ENCODE results near the gene ZFR2. TPM values are rescaled to one million over a fixed set of nuclear protein-coding genes. Genes with fewer than 3 reads are reported as not detected.
"Not testable (repeated sequence)": the region's sequence is repeated elsewhere in the genome, so short reads cannot be mapped to it uniquely, and the experiment has no call there.

ZFR2 gene
- total RNA-seq, 1 donor from 2014 or later = not detected

GRCh38 chr19:3904233-3904632 is 35.4 kb upstream of the ZFR2 start:
- no peak overlapping the region for H3K4me3 ChIP-seq (ENCODE audit: low read depth, low read length)
- DNase-seq (ENCODE audit: low read depth) = no peak
- TF ChIP-seq, protein P1, sequence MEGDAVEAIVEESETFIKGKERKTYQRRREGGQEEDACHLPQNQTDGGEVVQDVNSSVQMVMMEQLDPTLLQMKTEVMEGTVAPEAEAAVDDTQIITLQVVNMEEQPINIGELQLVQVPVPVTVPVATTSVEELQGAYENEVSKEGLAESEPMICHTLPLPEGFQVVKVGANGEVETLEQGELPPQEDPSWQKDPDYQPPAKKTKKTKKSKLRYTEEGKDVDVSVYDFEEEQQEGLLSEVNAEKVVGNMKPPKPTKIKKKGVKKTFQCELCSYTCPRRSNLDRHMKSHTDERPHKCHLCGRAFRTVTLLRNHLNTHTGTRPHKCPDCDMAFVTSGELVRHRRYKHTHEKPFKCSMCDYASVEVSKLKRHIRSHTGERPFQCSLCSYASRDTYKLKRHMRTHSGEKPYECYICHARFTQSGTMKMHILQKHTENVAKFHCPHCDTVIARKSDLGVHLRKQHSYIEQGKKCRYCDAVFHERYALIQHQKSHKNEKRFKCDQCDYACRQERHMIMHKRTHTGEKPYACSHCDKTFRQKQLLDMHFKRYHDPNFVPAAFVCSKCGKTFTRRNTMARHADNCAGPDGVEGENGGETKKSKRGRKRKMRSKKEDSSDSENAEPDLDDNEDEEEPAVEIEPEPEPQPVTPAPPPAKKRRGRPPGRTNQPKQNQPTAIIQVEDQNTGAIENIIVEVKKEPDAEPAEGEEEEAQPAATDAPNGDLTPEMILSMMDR (conservative IDR thresholded peaks at IDR 0.05; ENCODE audit: low read depth, low read length) = no peak

DNA sequence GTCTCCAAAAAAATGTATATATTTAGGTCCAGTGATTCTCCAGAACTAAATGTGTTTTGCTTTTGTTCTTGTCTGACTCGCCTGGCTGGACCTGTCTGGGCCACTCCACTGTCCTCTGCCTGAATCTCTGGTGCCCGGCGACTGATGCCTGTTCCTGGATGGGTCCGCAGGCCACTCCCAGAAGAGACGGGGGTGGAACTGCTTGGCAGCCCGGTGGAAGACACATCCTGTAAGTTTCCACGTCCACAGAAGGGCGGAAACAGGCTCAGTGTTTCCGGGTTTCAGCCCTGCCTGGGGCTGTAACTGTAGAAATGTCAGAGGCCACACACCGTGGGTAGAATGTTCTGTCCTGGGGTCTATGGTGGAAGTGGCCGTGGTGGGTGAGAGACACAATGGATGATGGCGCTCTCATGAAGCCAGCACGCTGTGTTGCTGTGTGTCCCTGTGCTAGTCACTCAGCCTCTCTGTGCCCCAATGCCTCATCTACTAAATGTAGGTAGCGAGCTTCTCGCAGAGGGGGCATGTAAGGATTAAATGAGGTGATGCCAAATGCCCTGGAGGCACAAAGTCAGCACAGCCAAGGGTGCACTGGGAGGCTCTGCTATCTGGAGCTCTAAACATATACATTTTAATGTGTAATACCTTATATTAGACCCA is 33.6 kb upstream of the ZFR2 start:
- no peak for DNase-seq (ENCODE audit: low read depth)
- H3K4me3 ChIP-seq (ENCODE audit: low read depth, low read length) = no peak overlapping the region
- TF ChIP-seq, protein P1 (conservative IDR thresholded peaks at IDR 0.05; ENCODE audit: low read depth, low read length) = no peak

- no peak overlapping the region for H3K4me3 ChIP-seq (ENCODE audit: low read depth, low read length)
- TF ChIP-seq, protein P1 (conservative IDR thresholded peaks at IDR 0.05; ENCODE audit: low read depth, low read length) = no peak
- DNase-seq (ENCODE audit: low read depth) = no peak
These were observed 30.9 kb upstream of the ZFR2 start for GRCh38 chr19:3899531-3900294.

GRCh38 chr19:3898426-3898825 is 29.6 kb upstream of the ZFR2 start:
- H3K4me3 ChIP-seq (ENCODE audit: low read depth, low read length) = no peak overlapping the region
- TF ChIP-seq, protein P1 (conservative IDR thresholded peaks at IDR 0.05; ENCODE audit: low read depth, low read length) = no peak
- DNase-seq (ENCODE audit: low read depth) = no peak

DNA sequence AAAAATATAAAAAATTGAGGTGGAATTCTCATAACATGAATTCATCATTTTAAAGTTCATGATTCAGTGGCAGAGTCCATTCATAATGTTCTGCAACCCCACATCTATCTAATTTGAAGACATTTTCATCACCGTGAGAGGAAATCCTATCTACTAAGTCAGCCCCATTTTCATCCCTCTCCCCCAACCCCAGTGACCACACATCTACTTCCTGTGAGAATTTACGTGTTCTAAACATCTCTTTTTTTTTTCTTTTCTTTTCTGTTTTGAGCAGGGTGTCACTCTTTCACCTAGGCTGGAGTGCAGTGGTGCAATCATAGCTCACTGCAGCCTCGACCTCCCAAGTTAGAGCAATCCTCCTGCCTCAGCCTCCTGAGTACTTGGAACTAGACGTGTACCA is 29.1 kb upstream of the ZFR2 start:
- no peak overlapping the region for H3K4me3 ChIP-seq (ENCODE audit: low read depth, low read length)
- no peak for DNase-seq (ENCODE audit: low read depth)
- TF ChIP-seq, protein P1 (conservative IDR thresholded peaks at IDR 0.05; ENCODE audit: low read depth, low read length) = no peak

GRCh38 chr19:3895788-3896187 is 26.9 kb upstream of the ZFR2 start:
- no peak overlapping the region for H3K4me3 ChIP-seq (ENCODE audit: low read depth, low read length)
- TF ChIP-seq, protein P1 (conservative IDR thresholded peaks at IDR 0.05; ENCODE audit: low read depth, low read length) = no peak
- DNase-seq (ENCODE audit: low read depth) = no peak

DNA sequence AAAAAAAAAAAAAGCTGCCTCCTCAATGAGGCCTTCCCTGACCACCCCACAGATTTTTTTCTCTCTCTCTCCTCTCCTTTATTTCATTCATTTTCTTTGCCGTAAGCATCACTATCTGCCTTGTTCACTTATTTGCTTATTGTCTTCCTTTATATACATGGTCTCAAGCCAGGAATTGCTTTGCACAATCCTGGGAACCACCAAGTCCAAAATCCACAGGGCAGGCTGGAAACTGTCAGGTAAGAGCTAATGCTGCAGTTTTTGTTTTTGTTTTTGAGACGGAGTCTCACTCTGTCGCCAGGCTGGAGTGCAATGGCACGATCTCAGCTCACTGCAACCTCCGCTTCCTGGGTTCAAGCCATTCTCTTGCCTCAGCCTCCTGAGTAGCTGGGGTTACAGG is 26.1 kb upstream of the ZFR2 start:
- H3K4me3 ChIP-seq (ENCODE audit: low read depth, low read length); DNase-seq (ENCODE audit: low read depth): not testable (repeated sequence)
